Activated B cell treated with CpG ODN at 0.5 μM for 24 hours (primary cell): ENCODE measurements around the gene TET1. TPM values are rescaled to one million over a fixed set of nuclear protein-coding genes. Genes with fewer than 3 reads are reported as not detected.
"Not testable (repeated sequence)": the region's sequence is repeated elsewhere in the genome, so short reads cannot be mapped to it uniquely, and the experiment has no call there.

Source experiments
- ATAC-seq: fragments of 200-7000 bp; cut with Tn5 transposase; one replicate; pipeline ENCODE4 v1.10.0; 2021; ENCODE audit warnings: low read depth, mild to moderate bottlenecking, moderate library complexity
- CTCF ChIA-PET: fragments of 350-600 bp; sonication (Branson Sonifier 250); formaldehyde crosslinking; loops from one replicate; lab custom pipeline; 2021; ENCODE audit warnings: antibody characterized with exemption; lab: Charles Lee
- POLR2A ChIA-PET: fragments of 350-600 bp; sonication (Branson Sonifier 250); formaldehyde crosslinking; loops from one replicate; lab custom pipeline; 2021; ENCODE audit warnings: antibody characterized with exemption; lab: Charles Lee
- DNase-seq: peaks from one replicate; pipeline ENCODE4 v3.0.0; 2022
- H3K27ac Mint-ChIP-seq: one replicate; pipeline ENCODE4 v1.8.0; 2020; ENCODE audit warnings: mixed read lengths
- H3K27me3 Mint-ChIP-seq: one replicate; pipeline ENCODE4 v1.8.0; 2021; ENCODE audit warnings: mixed read lengths
- H3K36me3 Mint-ChIP-seq: one replicate; pipeline ENCODE4 v1.8.0; 2021; ENCODE audit warnings: low read depth, mixed read lengths
- H3K4me1 Mint-ChIP-seq: one replicate; pipeline ENCODE4 v1.8.0; 2021; ENCODE audit warnings: mixed read lengths
- H3K4me3 Mint-ChIP-seq: one replicate; pipeline ENCODE4 v1.8.0; 2020; ENCODE audit warnings: mild to moderate bottlenecking, mixed read lengths
- H3K9me3 Mint-ChIP-seq: one replicate; pipeline ENCODE4 v1.8.0; 2020; ENCODE audit warnings: mixed read lengths
- intact Hi-C: fragments of 100-400 bp; cut with micrococcal nuclease; formaldehyde crosslinking; loops from one replicate; pipeline ENCODE4 v1.15.1; 2024
- total RNA-seq: library from RNA; stranded (reverse); gene quantifications from 2 replicates; pipeline ENCODE4 v1.2.3, GENCODE V29; 2022
- TF ChIP-seq, protein P1 (sequence below): fragments of 200-600 bp; IDR thresholded peaks from one replicate; pipeline ENCODE4 v1.8.0; 2022; ENCODE audit warnings: antibody characterized with exemption, mild to moderate bottlenecking

The TET1 gene
- total RNA-seq, 1 donor from 2014 or later, result 0.69 TPM

- H3K27me3 Mint-ChIP-seq, result no peaks in the 10 kb centered on the region
- ATAC-seq (no peak), DNase-seq (no peak)
- H3K4me1 Mint-ChIP-seq, result no peaks in the 10 kb centered on the region
- TF ChIP-seq, protein P1, sequence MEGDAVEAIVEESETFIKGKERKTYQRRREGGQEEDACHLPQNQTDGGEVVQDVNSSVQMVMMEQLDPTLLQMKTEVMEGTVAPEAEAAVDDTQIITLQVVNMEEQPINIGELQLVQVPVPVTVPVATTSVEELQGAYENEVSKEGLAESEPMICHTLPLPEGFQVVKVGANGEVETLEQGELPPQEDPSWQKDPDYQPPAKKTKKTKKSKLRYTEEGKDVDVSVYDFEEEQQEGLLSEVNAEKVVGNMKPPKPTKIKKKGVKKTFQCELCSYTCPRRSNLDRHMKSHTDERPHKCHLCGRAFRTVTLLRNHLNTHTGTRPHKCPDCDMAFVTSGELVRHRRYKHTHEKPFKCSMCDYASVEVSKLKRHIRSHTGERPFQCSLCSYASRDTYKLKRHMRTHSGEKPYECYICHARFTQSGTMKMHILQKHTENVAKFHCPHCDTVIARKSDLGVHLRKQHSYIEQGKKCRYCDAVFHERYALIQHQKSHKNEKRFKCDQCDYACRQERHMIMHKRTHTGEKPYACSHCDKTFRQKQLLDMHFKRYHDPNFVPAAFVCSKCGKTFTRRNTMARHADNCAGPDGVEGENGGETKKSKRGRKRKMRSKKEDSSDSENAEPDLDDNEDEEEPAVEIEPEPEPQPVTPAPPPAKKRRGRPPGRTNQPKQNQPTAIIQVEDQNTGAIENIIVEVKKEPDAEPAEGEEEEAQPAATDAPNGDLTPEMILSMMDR, result no peak
- no peaks in the 10 kb centered on the region for H3K9me3 Mint-ChIP-seq
- CTCF ChIA-PET, result no interaction called here
- H3K4me3 Mint-ChIP-seq, result no peak overlapping the region
- POLR2A ChIA-PET, result no interaction called here
- H3K27ac Mint-ChIP-seq, result no peak overlapping the region
- peaks cover 82% of the 10 kb centered on the region for H3K36me3 Mint-ChIP-seq
- intact Hi-C loops, result no loop called here
Observed at GRCh38 chr10:68735119-68735518, 175.0 kb downstream of the TET1 start.

DNA sequence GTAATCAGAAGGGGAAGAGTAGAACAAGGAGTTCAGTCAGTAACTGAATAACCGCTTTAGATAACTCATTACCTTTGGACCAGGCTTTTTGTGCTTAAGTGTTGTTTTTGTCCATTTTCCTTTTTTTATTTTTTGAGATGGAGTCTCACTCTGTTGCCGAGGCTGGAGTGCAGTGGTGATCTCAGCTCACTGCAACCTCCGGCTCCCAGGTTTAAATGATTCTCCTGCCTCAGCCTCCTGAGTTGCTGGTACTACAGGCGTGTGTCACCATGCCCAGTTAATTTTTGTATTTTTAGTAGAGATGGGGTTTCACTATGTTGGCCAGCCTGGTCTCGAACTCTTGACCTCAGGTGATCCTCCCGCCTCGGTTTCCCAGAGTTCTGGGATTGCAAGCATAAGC lies 175.6 kb downstream of the TET1 start:
- H3K4me3 Mint-ChIP-seq, H3K9me3 Mint-ChIP-seq, H3K27me3 Mint-ChIP-seq, H3K4me1 Mint-ChIP-seq, POLR2A ChIA-PET, H3K27ac Mint-ChIP-seq, CTCF ChIA-PET, ATAC-seq, DNase-seq, intact Hi-C loops: not testable (repeated sequence)
- peaks cover 77% of the 10 kb centered on the region for H3K36me3 Mint-ChIP-seq

DNA sequence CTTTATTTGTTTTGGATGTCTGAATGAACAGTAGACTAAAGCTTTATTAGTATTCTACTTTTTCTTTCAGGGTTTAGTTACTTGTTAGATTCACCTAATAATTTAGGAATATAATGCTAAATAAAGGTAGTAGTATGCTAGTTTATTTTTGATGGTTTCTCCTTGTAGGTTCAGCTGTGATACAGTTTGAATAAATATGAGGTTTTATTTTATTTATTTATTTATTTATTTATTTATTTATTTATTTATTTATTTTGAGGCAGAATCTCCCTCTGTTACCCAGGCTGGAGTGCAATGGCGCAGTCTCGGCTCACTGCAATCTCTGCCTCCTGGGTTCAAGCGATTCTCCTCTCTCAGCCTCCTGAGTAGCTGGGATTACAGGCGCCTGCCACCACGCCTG lies 180.5 kb downstream of the TET1 start:
- H3K27me3 Mint-ChIP-seq, H3K27ac Mint-ChIP-seq, DNase-seq, H3K4me3 Mint-ChIP-seq, H3K9me3 Mint-ChIP-seq, CTCF ChIA-PET, ATAC-seq, POLR2A ChIA-PET, H3K4me1 Mint-ChIP-seq, intact Hi-C loops: not testable (repeated sequence)
- peaks cover 76% of the 10 kb centered on the region for H3K36me3 Mint-ChIP-seq

DNA sequence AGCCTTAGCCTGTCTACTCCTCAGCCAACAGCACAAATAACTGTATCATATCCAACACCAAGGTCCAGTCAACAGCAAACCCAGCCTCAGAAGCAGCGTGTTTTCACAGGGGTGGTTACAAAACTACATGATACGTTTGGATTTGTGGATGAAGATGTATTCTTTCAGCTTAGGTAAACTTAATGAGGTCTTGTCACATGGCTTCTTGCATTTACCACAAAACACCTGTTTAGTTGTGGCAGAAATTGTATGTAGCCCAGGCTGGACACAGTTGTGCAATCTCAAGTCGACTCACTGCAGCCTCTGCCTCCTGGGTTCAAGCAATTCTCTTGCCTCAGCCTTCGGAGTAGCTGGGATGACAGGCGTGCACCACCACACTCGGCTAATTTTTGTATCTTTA lies 182.3 kb downstream of the TET1 start:
- Mint-ChIP-seq H3K4me1 (no peaks in the 10 kb centered on the region), H3K27ac (no peak overlapping the region), H3K36me3 (peaks cover 70% of the 10 kb centered on the region), H3K9me3 (no peaks in the 10 kb centered on the region), H3K27me3 (no peaks in the 10 kb centered on the region), H3K4me3 (no peak overlapping the region)
- intact Hi-C loops, result no loop called here
- TF ChIP-seq, protein P1, result no peak
- ChIA-PET POLR2A (no interaction called here), CTCF (no interaction called here)
- ATAC-seq (no peak), DNase-seq (no peak)

Other genes starting within 250 kb of the TET1 start
- gene HNRNPH3, start 228.3 kb upstream of the TET1 start, total RNA-seq, result 101 and 113 TPM in 2 replicates
- 2.0 and 4.7 TPM in 2 replicates for gene PBLD, start 227.4 kb upstream of the TET1 start, total RNA-seq
- 23.1 and 28.5 TPM in 2 replicates for gene RUFY2, start 153.1 kb upstream of the TET1 start, total RNA-seq
- gene DNA2, start 88.4 kb upstream of the TET1 start, total RNA-seq, result 6.6 and 8.1 TPM in 2 replicates
- gene SLC25A16, start 32.8 kb upstream of the TET1 start, total RNA-seq, result 16.1 and 22.9 TPM in 2 replicates
- gene CCAR1, start 160.9 kb downstream of the TET1 start, total RNA-seq, result 88.2 and 98.8 TPM in 2 replicates